M059J (cell line): ENCODE results near the gene MPI. TPM values are rescaled to one million over a fixed set of nuclear protein-coding genes. Genes with fewer than 3 reads are reported as not detected.
"Not testable (repeated sequence)": the region's sequence is repeated elsewhere in the genome, so short reads cannot be mapped to it uniquely, and the experiment has no call there.

ENCODE experiments used
- DNase-seq: peaks from one replicate; pipeline ENCODE4 v3.0.0-alpha.2; 2012; ENCODE audit warnings: low read depth
- total RNA-seq: library from RNA; depleted of rRNA; stranded (reverse); fragments of >200 nt; shearing (Covaris generic); gene quantifications from 2 replicates; pipeline ENCODE4 v1.2.3, GENCODE V29; 2014

The MPI gene
- total RNA-seq, 1 experiment from 2014 or later: 65.4 TPM

DNA sequence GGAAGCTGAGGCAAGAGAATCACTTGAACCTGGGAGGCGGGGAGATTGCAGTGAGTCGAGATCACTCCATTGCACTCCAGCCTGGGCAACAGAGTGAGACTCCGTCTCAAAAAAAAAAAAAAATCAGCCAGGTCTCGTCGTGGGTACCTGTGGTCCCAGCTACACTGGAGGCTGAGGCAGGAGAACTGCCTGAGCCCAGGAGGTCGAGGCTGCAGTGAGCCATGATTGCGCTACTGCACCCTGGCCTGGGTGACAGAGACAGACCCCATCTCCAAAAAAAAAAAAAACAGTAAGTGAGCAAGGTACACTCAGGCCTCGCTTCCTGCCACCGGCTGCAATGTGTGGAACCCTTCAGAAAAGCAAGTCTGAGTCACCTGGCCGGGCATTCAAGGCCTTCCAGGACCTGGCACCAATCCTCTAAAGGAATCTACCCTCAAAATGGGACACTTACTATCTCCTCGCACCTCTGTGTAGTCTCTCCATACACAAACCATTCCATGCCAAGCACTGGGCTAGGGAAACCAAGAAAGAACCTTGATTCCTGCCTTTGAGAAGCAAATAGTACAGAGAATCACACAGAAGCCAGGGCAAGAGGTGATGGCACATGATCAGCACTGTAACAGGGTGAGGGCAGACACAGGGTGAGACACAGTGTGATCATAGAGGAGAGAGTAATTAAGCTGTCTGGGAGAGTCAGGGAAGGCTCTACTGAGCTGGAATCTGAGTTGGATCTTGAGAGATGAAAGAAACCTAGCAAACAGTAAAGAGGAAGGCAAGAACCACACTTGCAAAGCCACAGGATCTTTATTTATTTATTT lies 26.4 kb upstream of the MPI start:
- peak; percentile 78 for DNase-seq

DNA sequence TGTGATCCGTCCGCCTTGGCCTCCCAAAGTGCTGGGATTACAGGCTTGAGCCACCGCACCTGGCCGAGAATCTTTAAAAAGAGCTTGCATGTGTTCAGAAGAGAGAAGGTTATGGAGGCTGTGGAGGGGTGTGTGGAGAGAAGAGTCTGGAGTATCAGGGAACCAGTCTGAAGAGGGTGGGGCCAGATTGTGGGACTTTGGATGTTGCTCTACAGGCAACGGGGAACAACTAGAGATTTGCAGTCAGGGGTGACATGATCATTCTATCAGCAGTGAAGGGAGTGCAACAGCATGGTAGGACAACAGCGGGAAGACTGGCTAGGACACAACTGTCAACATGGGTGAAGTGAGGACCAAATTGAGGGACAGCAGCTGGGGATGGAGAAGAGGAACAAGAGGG lies 25.5 kb upstream of the MPI start:
- DNase-seq: no peak

DNA sequence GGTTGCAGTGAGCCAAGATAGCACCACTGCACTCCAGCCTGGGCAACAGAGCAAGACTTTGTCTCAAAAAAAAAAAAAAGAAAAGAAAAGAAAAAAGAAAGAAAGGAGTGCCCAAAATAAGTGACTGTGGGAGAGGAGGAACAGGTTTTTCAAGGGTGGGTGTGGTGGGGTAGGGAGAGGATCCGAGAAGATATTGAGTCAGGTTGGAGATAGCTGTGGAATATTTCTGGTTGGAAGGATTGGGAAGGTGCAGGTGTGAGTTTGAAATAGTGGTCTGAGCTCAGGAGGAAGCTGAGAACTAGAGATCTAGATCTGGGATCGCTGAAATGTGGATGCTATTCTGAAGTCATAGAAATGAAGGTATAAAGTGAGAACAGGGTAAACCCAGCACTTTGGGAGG lies 24.5 kb upstream of the MPI start:
- no peak for DNase-seq

DNA sequence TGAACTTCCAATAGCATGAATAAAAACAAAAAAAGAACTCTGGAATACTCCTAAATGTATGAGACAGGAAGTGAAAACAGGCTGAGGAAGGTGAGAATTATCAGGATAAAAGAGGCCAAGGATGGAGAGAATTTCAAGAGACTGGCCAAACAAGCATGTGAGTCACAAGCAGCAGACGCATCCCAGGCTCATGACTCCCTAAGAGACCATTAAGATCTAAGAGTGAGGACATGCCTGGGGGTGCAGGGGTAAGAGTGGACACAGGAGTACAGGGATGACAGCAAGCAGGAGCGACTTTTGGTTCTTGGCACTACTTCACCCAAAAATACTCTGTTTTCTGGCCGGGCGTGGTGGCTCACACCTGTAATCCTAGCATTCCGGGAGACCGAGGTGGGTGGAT lies 23.8 kb upstream of the MPI start:
- peak; percentile 68 for DNase-seq

DNA sequence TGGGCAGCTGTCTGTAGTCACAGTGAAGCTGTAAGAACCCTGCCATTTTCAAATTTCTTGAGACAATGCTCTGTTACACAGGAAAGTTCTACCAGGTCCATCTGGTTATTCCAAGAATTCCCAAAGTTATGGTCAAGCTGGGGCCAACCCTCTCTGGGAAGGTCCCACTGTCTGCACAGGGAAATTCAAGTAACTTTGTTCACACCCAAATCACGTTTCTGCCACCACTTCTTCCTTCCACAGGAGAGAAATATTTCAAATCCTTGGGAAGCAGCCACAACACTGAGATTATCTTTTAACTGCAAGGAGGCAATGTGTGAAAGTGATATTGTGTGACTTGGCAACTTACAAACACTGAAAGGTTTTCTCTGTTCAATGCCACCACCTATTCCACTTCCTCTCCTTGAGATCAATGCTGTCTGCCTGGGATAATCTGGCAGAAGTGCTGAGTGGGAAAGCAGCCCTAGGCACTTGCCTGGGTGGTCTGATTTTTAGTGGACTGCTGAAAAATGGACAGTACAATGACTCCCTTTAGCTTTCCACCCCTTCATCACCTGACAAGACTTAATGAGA lies 22.3 kb upstream of the MPI start:
- DNase-seq: no peak

DNA sequence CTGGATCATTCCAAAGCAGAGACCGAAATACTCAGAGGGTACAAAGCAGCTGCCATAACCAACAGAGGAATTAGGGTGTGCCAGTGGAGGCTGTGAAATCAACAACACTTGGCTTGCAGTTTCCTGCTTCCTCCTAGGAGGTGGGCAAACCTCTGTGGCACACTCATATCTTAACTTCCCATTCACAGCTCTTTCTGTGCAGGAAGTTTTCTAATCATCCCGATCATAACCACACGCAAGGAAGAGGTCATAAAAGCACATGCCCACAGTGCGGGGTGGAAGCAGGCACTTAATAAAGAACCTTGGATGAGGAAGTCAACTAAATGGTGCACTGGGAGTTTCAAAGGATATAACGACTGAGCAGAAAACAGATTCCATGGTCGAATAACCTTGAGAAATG lies 21.8 kb upstream of the MPI start:
- no peak for DNase-seq

DNA sequence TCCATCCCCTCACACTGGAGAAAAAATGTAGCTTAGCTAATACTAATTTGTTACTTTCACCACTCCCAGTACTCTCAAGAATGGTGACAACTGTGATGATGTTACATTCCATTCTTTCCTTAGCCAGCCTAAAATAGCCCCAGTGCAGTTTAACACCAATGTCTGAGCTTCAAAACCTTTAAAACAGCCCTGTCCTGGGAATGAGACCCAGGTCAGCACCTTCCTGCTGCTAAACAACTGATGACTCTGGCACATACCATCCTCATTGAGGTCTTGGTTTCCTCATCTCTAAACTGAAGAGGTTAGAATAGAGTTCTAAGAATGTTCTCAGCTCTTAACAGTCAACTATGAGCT lies 20.5 kb upstream of the MPI start:
- no peak for DNase-seq

DNA sequence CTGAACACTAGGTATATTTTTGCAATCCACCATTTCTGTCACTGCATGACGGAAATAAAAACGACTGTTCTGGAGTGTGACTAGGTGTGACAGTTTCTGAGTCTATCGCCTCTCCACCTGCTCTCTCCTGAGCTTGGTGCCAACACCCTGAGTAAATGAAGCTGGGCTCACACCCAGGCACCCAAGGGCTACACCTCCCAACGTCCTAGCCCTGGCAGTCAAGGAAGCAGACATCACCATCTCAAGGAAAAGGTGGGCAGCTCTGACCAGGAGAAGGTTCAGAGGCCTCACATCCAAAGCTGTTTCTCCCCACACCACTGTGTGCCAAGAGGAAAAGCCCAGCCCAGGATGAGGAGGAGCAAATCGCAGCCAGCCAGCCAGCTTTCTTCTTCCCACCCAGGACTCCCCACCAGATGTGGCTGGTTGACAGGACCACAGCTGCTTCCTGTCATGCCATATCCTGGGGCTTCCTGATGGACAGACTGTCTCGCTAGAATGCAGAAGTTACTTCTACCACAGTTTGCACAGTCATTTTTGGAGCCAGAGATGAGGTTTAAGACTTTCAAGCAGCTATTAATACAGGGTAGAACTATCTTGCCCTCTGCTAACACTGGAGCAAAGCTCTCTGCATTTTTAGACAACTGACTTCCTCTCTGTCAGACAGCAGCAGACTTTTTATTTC lies 20.0 kb upstream of the MPI start:
- no peak for DNase-seq

DNA sequence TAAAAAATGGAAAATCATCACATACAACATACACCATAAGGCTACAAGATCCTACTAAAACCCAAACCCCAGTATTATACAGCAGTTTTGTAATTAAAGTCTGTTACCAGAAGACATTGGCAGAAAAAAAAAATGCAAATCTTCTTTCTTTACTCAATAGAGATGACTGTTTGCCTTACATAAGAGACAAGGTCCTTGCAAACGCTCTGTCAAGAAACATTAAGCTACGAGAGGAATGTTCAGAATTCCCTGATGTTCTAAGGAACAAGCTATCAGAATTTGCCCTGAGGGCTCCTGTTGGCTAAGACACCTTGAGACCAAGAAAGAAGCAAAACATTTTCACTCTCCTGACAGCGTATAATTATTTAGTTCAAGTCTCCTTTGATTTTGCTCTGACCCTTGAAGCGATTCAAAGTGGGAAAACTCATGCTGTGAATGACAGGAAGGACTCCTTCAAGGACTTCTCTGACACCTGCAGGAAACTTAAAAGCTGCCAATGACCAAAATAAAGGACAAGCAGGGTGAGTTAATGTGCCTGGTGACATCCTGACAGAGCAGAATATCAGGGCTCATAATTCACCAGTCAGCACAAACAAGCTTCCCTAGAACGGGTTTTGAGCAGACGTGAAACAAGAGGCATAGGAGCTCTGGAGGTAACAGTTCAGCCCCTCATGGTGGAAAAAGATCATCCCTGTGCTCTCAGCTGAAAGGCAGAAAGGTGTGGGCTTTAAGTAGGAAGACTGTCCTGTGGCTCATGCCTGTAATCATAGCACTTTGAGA lies 19.2 kb upstream of the MPI start:
- DNase-seq: peak; percentile 35

DNA sequence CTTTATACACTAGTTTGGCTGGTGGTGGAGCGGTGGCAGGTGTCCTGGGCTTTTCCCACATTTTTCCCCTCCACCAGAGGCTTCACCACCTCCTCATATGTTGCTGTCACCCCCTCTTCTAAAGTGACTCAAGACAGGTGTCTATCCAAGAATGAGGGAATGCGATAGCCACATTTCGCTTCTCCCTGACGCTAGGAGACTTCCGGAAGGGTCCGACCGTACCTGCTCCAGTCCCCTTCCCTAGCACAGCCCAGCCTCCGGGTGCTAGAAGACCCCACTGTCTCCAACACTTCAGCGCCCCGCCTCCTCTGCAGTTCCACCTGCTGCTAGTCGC lies 17.2 kb upstream of the MPI start:
- no peak for DNase-seq

DNA sequence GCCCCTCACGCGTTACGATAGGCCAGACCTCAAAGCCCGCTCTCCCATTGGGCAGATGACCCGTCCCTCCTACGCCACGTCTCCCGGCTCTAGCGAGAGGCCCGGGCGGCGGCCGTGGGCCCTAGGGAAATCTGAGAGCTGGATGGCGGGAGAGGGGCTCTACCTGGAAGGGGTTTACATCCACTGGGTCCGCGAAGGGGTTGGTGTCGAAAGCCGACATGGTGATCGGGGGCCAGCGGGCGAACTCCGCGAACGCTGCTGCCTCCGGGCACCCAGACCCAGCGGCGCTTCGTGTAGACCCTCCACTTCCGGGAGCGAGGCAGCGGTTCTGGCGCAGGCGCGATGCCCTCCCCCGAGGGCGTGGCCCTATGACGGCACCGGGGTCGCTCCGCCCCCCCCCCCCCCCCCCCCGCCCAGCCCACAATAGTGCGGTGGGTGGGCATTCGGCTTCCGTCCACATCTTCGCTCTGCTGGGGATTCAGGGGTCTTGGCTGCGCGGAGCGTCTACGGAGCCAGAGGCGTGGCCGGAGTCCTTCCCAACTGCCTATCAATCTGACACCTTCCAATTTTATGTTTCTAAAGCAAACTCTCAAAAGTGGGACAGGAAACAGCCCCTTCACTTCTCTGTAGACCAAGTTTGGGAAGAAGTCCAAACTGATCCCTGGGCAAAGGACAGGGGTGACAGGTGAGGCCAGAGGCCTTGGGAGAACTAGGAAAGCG lies 16.6 kb upstream of the MPI start, which contains the start of gene SCAMP2:
TSS of gene SCAMP2 (minus strand) at position 330 of the 720 bp plus-strand sequence. CDS start at position 220, 110 bp downstream.
- DNase-seq: peak; percentile 93

DNA sequence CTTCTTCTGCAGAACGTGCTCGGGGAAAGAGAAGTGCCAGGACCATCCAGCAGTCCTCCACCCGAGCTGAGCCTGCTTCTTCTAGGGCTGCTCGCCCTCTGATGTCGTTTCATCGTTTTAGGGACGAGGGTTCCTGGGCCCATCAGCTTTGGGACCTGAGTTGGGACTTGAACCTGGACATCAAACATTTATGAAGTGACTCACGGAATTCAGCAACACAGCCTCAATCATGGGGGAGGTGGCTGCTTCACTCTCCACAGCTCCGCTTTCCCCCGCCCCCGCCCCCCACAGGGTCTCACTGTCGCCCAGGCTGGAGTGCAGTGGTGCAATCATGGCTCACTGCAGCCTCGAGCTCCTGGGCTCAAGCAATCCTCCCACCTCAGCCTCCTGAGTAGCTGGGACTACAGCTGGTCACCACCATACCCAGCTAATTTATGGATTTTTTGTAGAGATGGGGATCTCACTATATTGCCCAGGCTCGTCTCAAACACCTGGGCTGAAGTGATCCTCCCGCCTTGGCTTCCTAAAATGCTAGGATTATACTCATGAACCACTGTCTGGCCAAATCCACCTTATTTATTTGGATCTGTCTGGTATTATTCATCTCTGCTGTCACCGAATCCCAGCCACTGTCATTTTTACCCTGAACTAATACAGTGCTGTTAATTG lies 16.0 kb upstream of the MPI start:
- no peak for DNase-seq

DNA sequence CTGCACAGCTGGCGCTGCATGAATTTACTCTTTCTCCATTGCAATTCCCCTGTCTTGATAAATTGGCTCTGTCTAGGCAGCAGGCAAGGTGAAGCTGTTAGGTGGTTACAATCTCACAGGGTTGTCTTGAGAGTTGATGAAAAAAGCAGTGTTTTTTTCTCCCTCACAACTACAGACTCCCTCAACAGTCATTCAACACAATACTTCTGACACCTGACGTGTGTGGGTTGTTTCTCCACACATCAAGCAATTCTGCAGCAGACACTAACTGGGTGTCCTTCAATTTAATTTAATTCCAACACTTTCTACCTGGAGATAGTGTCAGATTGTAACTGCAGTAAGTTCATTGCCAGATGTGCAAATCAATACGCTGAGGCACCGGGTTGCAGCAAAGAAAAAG lies 11.6 kb upstream of the MPI start:
- DNase-seq: no peak

DNA sequence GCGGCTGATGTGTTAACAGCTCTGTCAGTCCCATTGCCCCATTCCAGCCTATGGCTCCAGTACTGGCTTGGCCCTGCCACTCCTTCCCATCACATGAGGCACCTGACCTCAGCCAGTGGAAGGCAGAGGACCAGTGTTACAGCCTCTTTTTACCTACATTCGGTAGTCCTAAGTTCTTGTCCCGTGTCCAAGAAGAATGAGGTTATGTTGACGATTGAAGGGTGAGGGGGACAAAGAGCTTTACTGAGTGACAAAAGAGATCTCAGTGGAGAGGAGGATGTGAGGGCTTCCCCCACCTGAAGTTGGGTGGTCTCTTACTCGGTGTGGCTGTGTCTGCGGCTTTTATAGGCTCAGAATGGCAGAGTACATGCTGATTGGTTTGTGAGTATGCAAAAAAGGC lies 7.3 kb upstream of the MPI start:
- no peak for DNase-seq

DNA sequence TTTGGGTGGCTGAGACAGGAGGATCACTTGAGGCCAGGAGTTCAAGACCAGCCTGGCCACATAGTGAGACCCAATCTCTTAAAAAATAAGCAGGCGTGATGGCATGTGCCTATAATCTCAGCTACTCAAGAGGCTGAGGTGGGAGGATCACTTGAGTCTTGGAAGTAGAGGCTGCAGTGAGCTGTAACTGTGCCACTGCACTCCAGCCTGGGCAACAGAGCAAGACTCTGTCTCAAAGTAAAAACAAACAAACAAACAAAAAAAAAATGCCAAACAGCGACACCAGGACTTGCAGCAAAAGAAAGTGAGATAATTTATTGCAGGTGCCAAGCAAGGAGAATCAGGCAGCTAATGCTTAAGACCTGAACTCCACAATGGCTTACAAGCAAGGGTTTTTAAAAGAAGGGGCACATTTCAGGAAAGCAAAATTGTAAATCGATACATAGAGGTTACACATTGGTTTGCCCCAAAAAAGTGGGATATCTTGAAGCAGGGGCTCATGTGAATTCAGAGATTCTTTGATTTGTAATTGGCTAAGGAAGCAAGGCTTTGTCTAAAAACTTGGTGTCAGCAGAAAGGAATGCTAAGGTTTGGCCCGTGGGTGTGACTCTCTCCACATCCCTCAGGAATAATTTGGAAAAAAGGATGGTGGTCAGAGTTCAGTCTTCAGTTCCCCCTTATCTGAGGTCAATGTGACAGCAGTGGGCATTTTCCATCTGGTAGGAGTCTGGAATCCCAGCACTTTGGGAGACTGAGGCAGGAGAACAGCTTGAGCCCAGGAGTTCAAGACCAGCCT lies 5.2 kb upstream of the MPI start:
- DNase-seq: no peak

DNA sequence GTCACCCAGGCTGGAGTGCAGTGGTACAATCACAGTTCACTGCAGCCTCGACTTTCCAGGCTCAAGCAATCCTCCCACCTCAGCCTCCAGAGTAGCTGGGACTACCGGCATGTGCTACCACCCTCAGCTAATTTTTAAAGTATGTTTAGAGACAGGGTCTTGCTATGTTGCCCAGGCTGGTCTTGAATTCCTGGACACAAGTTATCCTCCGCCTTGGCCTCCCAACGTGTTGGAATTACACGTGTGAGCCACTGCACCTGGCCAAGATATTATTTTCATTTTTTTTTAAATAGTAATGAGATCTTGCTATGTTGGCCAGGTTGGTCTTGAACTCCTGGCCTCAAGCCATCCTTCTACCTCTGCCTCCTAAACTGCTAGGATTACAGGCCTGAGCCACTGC lies 4.4 kb upstream of the MPI start:
- DNase-seq: no peak

DNA sequence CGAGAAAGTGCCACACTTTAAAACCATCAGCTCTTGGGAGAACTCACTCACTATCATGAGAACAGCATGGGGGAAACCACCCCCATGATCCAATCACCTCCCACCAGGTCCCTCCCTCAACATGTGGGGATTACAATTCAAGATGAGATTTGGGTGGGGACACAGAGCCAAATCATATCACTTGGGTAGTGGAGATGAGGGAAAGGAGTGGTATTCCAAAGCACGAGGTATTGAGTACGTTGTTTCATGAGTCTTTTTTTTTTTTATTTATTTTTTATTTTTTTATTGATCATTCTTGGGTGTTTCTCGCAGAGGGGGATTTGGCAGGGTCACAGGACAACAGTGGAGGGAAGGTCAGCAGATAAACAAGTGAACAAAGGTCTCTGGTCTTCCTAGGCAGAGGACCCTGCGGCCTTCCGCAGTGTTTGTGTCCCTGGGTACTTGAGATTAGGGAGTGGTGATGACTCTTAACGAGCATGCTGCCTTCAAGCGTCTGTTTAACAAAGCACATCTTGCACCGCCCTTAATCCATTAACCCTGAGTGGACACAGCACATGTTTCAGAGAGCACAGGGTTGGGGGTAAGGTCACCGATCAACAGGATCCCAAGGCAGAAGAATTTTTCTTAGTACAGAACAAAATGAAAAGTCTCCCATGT lies 2.2 kb upstream of the MPI start:
- not testable (repeated sequence) for DNase-seq

DNA sequence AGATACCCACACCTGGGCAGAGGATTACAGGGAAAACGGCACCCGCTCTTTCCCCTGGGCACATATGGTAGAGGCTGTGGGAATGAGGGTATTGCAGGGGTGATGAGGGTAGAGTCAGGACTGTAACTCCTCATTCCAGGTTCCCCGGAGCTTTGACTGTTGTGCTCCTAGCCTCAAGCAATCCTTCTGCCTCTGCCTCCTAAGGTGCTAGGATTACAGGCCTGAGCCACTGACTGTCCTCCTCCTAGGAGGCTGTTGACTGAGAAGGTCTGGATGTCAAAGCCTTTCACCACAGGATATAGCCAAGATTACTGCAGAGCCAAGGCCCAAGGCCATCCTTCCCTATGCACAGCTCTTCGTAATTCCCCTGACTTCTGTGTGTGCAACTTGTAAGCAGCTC lies 1.1 kb upstream of the MPI start:
- no peak for DNase-seq

DNA sequence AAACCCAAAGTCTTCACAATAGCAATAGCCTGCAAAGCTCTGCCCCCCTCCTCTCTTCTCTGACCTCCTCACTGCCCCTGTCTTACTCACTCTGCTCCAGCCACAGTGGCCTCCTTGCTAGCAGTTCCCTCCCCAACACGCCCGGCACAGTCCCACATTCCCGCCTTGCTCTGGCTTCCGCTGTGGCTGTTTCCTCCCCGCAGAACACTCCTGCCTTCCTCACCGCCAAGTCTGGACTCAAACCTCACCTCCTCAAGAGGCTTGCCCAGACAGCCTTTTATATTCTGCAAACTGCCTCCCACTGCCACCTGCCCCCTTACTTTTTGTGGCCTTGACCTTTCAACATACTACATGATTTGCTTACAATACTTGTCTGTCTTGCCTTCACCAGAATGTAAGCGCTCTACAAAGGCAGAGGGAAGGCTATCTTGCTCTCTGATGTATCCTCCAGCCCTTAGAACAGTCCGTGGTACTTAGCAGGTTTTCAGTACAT lies 406 bp upstream of the MPI start:
- no peak for DNase-seq

DNA sequence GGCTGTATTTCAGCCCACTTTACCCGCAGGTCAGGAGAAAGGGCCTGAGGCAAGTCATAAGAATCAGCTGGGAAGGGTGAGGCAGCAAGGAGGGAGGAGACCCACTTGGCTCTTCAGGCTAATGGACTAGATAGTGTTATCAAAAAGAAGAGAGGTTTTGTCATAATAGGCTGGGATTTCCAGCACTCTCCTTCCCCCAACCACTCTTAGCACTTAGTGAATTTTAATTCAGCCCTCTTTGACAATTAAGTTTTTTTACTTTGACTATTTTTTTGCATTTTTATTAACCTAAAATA lies 771 bp downstream of the MPI start:
- DNase-seq: no peak
